Measurements from ENCODE around the gene UBE2Q2.

DNA sequence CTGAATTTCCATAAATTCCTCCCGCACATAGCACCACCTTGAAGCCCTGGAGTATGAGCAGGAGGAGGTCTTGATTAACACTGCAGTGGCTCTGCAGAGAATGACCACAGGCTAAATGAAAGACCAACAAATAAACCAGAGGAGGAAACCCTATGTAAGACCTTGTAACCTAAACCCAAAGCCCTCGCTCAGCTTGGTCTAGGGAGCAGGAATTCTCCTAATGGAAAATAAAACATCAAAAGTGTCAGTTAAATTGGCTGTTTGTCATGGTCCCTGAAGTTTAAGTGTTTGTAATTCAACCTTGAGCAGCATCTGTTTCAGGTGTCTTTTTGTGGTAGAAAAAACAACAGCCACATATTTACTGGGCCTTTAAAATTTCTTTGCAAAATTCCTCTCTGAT is 9.2 kb upstream of the UBE2Q2 start:
- TF ChIP-seq BRF2 (IDR thresholded peaks at IDR 0.05; ENCODE audit: borderline replicate concordance, insufficient read depth, insufficient read length) (no peak), ARID4B (CRISPR knock-in tag; IDR thresholded peaks at IDR 0.05) (no peak), GATA2 (CRISPR knock-in tag; IDR thresholded peaks at IDR 0.05) (no peak), STAT6 (CRISPR knock-in tag; IDR thresholded peaks at IDR 0.05) (no peak), EZH2 (IDR thresholded peaks at IDR 0.05; ENCODE audit: borderline replicate concordance, low read depth, low read length) (no peak)
- TF ChIP-seq, protein P1, sequence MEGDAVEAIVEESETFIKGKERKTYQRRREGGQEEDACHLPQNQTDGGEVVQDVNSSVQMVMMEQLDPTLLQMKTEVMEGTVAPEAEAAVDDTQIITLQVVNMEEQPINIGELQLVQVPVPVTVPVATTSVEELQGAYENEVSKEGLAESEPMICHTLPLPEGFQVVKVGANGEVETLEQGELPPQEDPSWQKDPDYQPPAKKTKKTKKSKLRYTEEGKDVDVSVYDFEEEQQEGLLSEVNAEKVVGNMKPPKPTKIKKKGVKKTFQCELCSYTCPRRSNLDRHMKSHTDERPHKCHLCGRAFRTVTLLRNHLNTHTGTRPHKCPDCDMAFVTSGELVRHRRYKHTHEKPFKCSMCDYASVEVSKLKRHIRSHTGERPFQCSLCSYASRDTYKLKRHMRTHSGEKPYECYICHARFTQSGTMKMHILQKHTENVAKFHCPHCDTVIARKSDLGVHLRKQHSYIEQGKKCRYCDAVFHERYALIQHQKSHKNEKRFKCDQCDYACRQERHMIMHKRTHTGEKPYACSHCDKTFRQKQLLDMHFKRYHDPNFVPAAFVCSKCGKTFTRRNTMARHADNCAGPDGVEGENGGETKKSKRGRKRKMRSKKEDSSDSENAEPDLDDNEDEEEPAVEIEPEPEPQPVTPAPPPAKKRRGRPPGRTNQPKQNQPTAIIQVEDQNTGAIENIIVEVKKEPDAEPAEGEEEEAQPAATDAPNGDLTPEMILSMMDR (IDR thresholded peaks at IDR 0.05 in 2 of 3, conservative IDR thresholded peaks at IDR 0.05 in 1 of 3; ENCODE audit: insufficient read depth in 2 of 3, low read depth in 1 of 3, low read length in 3 of 3): no peak
- TF ChIP-seq, protein P2, sequence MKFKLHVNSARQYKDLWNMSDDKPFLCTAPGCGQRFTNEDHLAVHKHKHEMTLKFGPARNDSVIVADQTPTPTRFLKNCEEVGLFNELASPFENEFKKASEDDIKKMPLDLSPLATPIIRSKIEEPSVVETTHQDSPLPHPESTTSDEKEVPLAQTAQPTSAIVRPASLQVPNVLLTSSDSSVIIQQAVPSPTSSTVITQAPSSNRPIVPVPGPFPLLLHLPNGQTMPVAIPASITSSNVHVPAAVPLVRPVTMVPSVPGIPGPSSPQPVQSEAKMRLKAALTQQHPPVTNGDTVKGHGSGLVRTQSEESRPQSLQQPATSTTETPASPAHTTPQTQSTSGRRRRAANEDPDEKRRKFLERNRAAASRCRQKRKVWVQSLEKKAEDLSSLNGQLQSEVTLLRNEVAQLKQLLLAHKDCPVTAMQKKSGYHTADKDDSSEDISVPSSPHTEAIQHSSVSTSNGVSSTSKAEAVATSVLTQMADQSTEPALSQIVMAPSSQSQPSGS (CRISPR knock-in tag; IDR thresholded peaks at IDR 0.05): no peak
- TF ChIP-seq, protein P3, sequence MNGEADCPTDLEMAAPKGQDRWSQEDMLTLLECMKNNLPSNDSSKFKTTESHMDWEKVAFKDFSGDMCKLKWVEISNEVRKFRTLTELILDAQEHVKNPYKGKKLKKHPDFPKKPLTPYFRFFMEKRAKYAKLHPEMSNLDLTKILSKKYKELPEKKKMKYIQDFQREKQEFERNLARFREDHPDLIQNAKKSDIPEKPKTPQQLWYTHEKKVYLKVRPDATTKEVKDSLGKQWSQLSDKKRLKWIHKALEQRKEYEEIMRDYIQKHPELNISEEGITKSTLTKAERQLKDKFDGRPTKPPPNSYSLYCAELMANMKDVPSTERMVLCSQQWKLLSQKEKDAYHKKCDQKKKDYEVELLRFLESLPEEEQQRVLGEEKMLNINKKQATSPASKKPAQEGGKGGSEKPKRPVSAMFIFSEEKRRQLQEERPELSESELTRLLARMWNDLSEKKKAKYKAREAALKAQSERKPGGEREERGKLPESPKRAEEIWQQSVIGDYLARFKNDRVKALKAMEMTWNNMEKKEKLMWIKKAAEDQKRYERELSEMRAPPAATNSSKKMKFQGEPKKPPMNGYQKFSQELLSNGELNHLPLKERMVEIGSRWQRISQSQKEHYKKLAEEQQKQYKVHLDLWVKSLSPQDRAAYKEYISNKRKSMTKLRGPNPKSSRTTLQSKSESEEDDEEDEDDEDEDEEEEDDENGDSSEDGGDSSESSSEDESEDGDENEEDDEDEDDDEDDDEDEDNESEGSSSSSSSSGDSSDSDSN (IDR thresholded peaks at IDR 0.05; ENCODE audit: borderline replicate concordance in 1 of 2, low read depth in 2 of 2, low read length in 2 of 2): no peak

Data from K562 (cell line).